Colonic mucosa (tissue), 4 donors: ENCODE data around the gene MAGI2. TPM values are rescaled to one million over a fixed set of nuclear protein-coding genes. Genes with fewer than 3 reads are reported as not detected.
"Not testable (repeated sequence)": the region's sequence is repeated elsewhere in the genome, so short reads cannot be mapped to it uniquely, and the experiment has no call there.

ENCODE experiments used
- DNase-seq: peaks from one replicate; pipeline ENCODE4 v3.0.0-alpha.2; 2020
- H3K27ac ChIP-seq: fragments of 200-600 bp; one replicate; pipeline ENCODE4 v1.8.0; 2021
- H3K27me3 ChIP-seq: fragments of 200-600 bp; one replicate; pipeline ENCODE4 v1.8.0; 2021
- H3K36me3 ChIP-seq: fragments of 200-600 bp; one replicate; pipeline ENCODE4 v1.8.0; 2021
- H3K4me1 ChIP-seq: fragments of 200-600 bp; one replicate; pipeline ENCODE4 v1.8.0; 2021; ENCODE audit warnings: mild to moderate bottlenecking
- H3K4me3 ChIP-seq: fragments of 200-600 bp; one replicate; pipeline ENCODE4 v1.8.0; 2021
- H3K9ac ChIP-seq, 2 donors: one replicate each; pipeline ENCODE4 v1.7.0; 2013; ENCODE audit warnings: control low read depth in 2 of 2, low read depth in 2 of 2, low read length in 2 of 2
- H3K9me3 ChIP-seq: fragments of 200-600 bp; one replicate; pipeline ENCODE4 v1.8.0; 2021
- intact Hi-C: fragments of 100-400 bp; cut with DNase I; formaldehyde crosslinking; loops from one replicate; pipeline ENCODE4 v1.14.1; 2022
- total RNA-seq, 2 donors: library from RNA; stranded (reverse); fragmentation: NEBNext Ultra II Directional in 1 of 2; extraction: Animal tissue kit (Norgen Biotek cat#: 25700) in 1 of 2; gene quantifications; one replicate each; pipeline ENCODE4 v1.2.1, GENCODE V29; 2021
- TF ChIP-seq, protein P1 (sequence below): fragments of 200-600 bp; IDR thresholded peaks from one replicate; pipeline ENCODE4 v1.8.0; 2022; ENCODE audit warnings: antibody characterized with exemption, mild to moderate bottlenecking
- donor health status: healthy.
- donor health status: DM: no; HTN: no; CAD: no.
- donor health status: DM: no; HTN: no; CAD: no.

The MAGI2 gene
- total RNA-seq, 2 donors from 2014 or later: 1.1 to 2.4 TPM

- no peaks in the 10 kb centered on the region for H3K36me3 ChIP-seq
- DNase-seq: no peak
- intact Hi-C loops: no loop called here
- no peaks in the 10 kb centered on the region for H3K9me3 ChIP-seq
- H3K9ac ChIP-seq: no peak overlapping the region
- TF ChIP-seq, protein P1, sequence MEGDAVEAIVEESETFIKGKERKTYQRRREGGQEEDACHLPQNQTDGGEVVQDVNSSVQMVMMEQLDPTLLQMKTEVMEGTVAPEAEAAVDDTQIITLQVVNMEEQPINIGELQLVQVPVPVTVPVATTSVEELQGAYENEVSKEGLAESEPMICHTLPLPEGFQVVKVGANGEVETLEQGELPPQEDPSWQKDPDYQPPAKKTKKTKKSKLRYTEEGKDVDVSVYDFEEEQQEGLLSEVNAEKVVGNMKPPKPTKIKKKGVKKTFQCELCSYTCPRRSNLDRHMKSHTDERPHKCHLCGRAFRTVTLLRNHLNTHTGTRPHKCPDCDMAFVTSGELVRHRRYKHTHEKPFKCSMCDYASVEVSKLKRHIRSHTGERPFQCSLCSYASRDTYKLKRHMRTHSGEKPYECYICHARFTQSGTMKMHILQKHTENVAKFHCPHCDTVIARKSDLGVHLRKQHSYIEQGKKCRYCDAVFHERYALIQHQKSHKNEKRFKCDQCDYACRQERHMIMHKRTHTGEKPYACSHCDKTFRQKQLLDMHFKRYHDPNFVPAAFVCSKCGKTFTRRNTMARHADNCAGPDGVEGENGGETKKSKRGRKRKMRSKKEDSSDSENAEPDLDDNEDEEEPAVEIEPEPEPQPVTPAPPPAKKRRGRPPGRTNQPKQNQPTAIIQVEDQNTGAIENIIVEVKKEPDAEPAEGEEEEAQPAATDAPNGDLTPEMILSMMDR: no peak
- H3K27me3 ChIP-seq: no peaks in the 10 kb centered on the region
- no peaks in the 10 kb centered on the region for H3K4me1 ChIP-seq
- H3K4me3 ChIP-seq: no peak overlapping the region
- H3K27ac ChIP-seq: no peak overlapping the region
Measured at GRCh38 chr7:79036356-79036755, 417.1 kb downstream of the MAGI2 start.

GRCh38 chr7:79035858-79036257 is 417.6 kb downstream of the MAGI2 start:
- intact Hi-C loops: no loop called here
- Histone ChIP-seq H3K4me3 (no peak overlapping the region), H3K4me1 (no peaks in the 10 kb centered on the region), H3K36me3 (no peaks in the 10 kb centered on the region), H3K27me3 (no peaks in the 10 kb centered on the region), H3K27ac (no peak overlapping the region), H3K9me3 (no peaks in the 10 kb centered on the region), H3K9ac (no peak overlapping the region)
- TF ChIP-seq, protein P1: no peak
- DNase-seq: no peak

DNA sequence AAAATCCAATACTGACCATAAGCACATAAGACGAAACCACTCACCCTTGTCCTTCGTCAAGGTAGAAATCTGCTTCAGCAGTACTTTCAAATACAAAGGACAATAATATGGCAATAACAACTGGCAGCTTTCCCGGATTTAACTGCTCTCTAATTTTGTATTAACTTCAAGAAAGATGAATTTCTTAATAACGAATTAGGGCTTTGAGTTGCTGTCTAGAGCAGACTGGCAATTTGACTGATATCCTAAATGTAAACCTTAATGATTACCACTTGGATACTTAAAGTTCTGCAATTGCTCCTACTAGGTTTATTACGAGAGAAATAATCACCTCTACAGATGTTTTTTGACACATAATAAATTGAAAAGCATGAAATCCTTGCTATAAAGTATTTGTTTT is 418.7 kb downstream of the MAGI2 start:
- Histone ChIP-seq H3K27ac (no peak overlapping the region), H3K9ac (no peak overlapping the region), H3K27me3 (no peaks in the 10 kb centered on the region), H3K4me3 (no peak overlapping the region), H3K4me1 (no peaks in the 10 kb centered on the region), H3K36me3 (no peaks in the 10 kb centered on the region), H3K9me3 (no peaks in the 10 kb centered on the region)
- no peak for DNase-seq
- TF ChIP-seq, protein P1: no peak
- intact Hi-C loops: no loop called here

DNA sequence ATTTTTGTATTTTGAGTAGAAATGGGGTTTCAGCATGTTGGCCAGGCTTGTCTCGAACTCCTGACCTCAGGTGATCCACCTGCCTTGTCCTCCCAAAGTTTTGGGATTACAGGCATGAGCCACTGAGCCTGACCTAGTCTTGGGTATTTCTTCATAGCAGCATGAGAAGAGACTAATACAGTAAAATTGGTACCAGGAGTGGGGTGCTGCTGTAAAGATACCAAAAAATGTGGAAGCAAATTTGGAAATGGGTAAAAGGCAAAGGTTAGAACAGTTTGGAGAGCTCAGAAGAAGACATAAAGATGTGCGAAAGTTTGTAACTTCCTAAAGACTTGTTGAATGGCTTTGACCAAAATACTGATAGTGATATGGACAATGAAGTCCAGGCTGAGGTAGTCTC is 433.8 kb downstream of the MAGI2 start:
- intact Hi-C loops, H3K4me3 ChIP-seq, DNase-seq, H3K4me1 ChIP-seq, H3K36me3 ChIP-seq, H3K9ac ChIP-seq, H3K27ac ChIP-seq, H3K9me3 ChIP-seq, H3K27me3 ChIP-seq: not testable (repeated sequence)

DNA sequence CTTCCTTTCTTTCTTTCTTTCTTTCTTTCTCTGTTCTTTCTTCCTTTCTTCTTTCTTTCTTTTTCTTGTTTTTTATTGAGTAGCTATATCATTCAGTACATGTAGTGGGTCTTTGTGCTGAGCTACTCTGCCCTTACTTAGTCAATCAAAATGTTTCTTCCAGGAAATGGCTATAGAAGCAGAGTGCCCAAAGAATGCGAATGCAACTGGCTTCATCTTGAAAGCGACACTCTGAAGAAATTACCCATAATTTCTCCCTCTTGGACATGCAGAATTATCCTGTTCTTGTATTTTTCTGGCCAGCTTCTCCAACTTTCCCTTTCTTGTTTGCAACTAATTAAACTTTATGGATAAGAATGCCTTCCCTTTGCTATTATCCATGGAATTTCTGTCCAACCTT is 441.5 kb downstream of the MAGI2 start:
- no peaks in the 10 kb centered on the region for H3K9me3 ChIP-seq
- intact Hi-C loops: no loop called here
- H3K27me3 ChIP-seq: no peaks in the 10 kb centered on the region
- no peaks in the 10 kb centered on the region for H3K4me1 ChIP-seq
- H3K36me3 ChIP-seq: no peaks in the 10 kb centered on the region
- H3K27ac ChIP-seq: no peak overlapping the region
- TF ChIP-seq, protein P1: no peak
- no peak for DNase-seq
- H3K4me3 ChIP-seq: no peak overlapping the region
- no peak overlapping the region for H3K9ac ChIP-seq

DNA sequence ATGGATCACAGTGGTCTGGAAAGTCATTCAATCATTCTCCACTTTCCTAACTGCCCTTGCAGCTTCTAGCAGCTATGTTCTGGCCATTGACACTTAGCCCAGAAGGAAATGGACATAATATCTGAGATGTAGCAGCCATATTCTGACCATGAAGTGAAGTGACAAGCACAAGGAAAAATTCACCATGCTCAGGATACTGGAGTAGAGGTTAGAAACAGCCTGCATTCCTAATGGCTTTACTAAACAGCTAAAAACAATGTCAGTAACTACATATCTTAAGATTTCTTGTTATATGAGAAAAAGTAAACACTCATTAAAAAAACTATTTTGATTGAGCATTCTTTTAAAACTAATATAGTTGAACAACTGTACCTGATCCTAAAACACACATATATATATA is 443.8 kb downstream of the MAGI2 start:
- Histone ChIP-seq H3K4me3 (no peak overlapping the region), H3K27me3 (no peaks in the 10 kb centered on the region)
- no peak for DNase-seq

More for the DNA sequence above, 443.8 kb downstream of the MAGI2 start:
- intact Hi-C loops: no loop called here
- H3K9ac ChIP-seq: no peak overlapping the region
- H3K4me1 ChIP-seq: no peaks in the 10 kb centered on the region
- TF ChIP-seq, protein P1: no peak
- H3K9me3 ChIP-seq: no peaks in the 10 kb centered on the region
- no peaks in the 10 kb centered on the region for H3K36me3 ChIP-seq
- H3K27ac ChIP-seq: no peak overlapping the region
